GM12875 (cell line): ENCODE data around the gene ADORA1.

ENCODE experiments used
- H3K4me3 ChIP-seq: one replicate; pipeline ENCODE4 v1.5.1; 2011; ENCODE audit warnings: low read depth, low read length, control low read depth
- CTCF ChIP-seq: IDR thresholded peaks from 2 replicates; pipeline ENCODE4 v1.5.1; 2011; ENCODE audit warnings: low read depth, mild to moderate bottlenecking, control low read depth, inconsistent platforms, low read length, moderate library complexity, borderline replicate concordance; ENCODE audit not compliant: insufficient read depth

Gene ADORA1

GRCh38 chr1:203127666-203128430, at the start of gene ADORA1:
TSS of gene ADORA1 (plus strand) at chr1:203127726. CDS start at chr1:203128842, 1,116 bp downstream.
- no peak for TF ChIP-seq CTCF
- H3K4me3 ChIP-seq: no peak within 1 kb of the TSS

DNA sequence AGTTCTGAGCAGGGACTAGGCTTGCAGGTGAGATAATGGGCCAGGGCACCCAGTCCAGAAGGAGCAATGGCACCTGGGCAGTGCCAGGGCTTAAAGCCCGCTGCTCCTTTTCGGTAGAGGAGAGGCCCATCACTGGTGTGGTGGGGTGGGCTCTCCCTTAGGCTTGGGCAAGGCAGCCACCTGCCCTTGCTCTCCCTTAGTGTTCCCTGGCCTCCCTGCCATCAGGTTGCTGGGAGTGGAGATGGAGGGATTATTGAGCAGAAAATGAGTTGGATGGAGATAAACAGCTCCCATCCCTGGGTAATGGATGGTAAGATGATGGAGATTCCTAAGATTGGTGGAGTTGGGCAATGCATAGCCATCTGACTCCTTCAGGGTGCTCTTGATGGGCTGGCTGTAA, 49.6 kb upstream of the ADORA1 start:
- no peak overlapping the region for H3K4me3 ChIP-seq
- TF ChIP-seq CTCF: no peak

DNA sequence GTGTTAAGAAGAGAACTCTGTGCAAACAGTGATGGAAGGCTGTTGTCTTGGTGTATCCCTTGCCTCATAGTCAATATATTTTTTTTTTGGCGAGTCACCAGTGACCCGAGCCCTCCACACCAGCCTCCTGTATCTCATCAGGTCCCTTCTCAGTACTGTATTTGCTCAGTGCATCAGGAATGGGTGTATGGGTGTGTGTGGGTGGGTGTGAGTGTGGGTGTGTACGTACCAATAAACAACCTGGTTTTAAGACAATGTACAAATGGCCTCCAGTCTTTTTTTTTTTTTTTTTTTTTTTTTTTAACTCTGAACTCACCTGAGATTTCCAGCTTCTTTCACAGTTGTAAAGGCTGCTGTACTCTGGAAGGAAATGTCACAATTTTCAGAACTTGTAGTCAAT, 49.0 kb upstream of the ADORA1 start:
- no peak overlapping the region for H3K4me3 ChIP-seq
- no peak for TF ChIP-seq CTCF

DNA sequence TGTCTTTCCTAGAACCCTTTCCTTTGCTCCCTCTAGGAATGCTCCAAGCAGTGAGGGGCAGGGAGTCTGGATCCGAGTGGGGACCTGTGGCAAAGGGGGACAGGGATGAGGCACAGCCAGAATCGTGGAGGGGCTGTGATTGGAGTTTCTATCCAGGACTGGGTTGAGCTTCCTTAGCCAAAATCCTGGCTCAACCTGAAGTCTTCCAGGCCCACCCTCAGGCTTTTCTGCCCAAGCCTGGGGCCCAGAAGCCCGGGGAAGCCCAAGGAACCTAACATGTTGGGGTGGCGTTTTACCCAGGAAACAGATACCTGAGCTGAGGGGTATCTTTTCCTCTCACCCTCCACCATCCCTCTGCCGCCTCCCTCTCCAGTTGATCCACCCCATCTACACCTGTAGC, 47.1 kb upstream of the ADORA1 start:
- no peak overlapping the region for H3K4me3 ChIP-seq
- no peak for TF ChIP-seq CTCF

DNA sequence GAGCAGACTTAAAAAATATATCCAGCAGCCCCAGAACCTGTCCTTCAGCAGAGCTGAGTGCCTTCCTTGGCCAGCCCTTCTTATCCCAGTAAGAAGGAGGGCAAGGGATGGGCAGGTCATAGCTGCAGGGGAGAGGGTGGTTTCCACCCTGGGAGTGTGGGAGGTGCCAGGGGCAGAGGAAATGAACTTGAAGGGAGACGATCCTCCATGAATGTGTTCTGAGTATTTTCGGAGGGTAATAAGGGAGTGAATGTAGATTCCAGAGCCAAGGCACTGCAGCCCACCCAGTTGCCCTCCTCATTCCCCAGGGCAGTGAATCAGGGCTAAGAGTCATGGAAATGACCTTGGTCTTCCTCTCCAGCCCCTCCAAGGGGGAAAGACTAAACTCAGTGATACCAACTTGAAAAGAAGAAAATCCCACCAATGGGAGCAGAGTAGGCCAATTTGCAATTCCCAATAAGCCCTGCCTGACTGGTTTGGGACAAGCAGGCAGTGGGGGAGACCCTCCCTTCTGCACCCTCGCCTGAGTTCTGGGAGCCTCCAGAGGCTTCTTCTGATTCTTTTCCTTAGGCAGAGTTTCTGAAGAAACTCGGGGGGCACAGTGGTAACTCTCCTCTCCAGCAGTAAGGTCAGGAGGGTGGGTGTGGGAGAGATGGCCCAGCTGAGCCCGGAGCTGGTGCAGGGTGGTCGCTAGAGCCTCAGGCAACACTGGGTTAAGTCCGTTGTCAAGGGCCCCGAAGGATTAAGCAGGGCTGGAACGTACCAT, 45.9 kb upstream of the ADORA1 start:
- no peak for TF ChIP-seq CTCF
- no peak overlapping the region for H3K4me3 ChIP-seq

- H3K4me3 ChIP-seq: no peak overlapping the region
- no peak for TF ChIP-seq CTCF
Measured at GRCh38 chr1:203082231-203082505, 45.4 kb upstream of the ADORA1 start.
